Mucosa of stomach (tissue), 1 donor: Measurements from ENCODE around the gene MEIS2.

Experiments used
- H3K27me3 ChIP-seq: one replicate; pipeline ENCODE4 v1.7.0; 2013; ENCODE audit warnings: mild to moderate bottlenecking, low read length; ENCODE audit not compliant: control insufficient read depth, insufficient read depth
- H3K36me3 ChIP-seq: one replicate; pipeline ENCODE4 v1.7.0; 2013; ENCODE audit warnings: low read length; ENCODE audit not compliant: control insufficient read depth, insufficient read depth
- H3K4me1 ChIP-seq: one replicate; pipeline ENCODE4 v1.7.0; 2013; ENCODE audit warnings: mild to moderate bottlenecking, low read length; ENCODE audit not compliant: control insufficient read depth, insufficient read depth
- H3K4me3 ChIP-seq: one replicate; pipeline ENCODE4 v1.7.0; 2013; ENCODE audit warnings: low read length
- H3K9ac ChIP-seq: one replicate; pipeline ENCODE4 v1.7.0; 2013; ENCODE audit warnings: mild to moderate bottlenecking, low read length, moderate library complexity
- H3K9me3 ChIP-seq: one replicate; pipeline ENCODE4 v1.7.0; 2013; ENCODE audit warnings: mild to moderate bottlenecking, low read length, moderate library complexity; ENCODE audit not compliant: control insufficient read depth
- donor health status: Pancreatic carcinoma.

MEIS2 gene

DNA sequence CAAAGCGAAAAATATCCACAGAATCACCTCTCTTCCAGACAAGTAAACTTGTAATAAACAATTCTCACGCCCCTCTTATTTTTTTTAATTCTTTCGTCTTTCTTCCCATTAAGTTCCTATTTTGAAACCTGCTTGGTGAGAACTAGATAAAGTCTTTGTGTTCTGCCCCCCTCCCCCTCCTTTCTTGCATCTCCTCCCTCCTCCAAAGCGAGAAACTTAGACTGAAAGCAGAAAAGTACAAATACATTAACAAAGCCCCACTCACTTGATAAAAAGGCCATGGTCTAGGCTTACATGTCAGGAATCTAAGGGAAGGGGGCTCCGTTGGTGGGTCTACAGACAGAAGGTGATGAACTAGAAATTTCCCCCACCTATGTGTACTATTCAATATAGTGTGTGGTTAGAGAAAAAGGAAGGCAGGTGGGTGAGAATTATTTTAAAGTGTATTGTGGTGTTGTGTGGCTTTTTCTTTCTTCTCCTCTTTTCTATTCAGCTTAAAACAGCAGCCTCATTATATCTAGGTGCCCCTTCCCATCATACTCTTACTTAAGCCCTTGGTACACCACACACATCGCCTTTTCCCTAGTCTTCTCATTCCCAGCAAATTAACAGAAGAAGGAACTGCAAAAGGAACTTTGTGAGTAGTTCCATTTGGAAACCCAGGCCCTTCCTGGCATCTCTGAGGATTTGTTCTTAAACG, 215.3 kb downstream of the MEIS2 start:
- Histone ChIP-seq H3K27me3 (peaks cover 56% of the 10 kb centered on the region), H3K9ac (no peak overlapping the region), H3K36me3 (no peaks in the 10 kb centered on the region), H3K4me1 (peaks cover 19% of the 10 kb centered on the region), H3K9me3 (no peaks in the 10 kb centered on the region), H3K4me3 (no peak overlapping the region)

- Histone ChIP-seq H3K9me3 (no peaks in the 10 kb centered on the region), H3K27me3 (peaks cover 60% of the 10 kb centered on the region), H3K9ac (no peak overlapping the region), H3K4me1 (peaks cover 18% of the 10 kb centered on the region), H3K36me3 (no peaks in the 10 kb centered on the region), H3K4me3 (no peak overlapping the region)
Observed at GRCh38 chr15:36884518-36884875, 215.9 kb downstream of the MEIS2 start.

DNA sequence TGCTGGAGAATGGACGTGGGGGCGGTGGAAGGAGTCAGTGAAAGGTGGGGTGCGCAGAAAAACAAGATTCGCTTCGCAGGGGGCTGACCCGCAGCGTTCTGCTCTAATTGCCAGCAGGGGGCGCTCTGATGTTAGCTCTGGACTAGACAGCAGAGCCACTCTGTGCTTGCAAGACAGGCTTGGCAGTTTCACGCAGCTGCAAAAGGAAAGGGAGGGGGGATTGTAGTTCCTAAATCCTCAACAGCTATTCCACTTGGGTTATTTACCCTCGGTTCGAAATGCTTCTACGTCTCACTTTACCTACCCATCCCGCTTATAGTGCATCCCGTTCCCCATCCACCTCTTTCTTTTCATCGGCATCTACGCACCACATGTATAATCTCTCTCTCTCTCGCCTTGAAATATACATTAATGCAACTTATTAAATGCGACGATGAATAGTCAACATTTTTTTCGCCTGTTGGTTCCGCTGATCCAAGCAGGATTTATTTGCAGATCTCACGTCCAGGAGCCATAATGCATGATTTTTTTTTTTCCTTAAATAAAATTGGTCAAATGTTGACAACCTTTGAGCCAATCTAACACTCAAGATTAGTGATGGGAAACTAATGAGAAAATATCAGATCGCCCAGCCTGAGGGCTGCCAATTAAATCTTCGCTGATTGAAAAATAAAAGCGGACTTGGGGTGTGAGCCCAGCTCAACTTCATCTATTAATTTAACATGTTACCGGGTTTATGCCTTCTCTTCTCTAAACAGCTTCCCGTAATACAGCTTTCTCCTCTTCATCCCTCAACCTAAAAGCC, 216.4 kb downstream of the MEIS2 start:
- H3K36me3 ChIP-seq = no peaks in the 10 kb centered on the region
- H3K4me3 ChIP-seq = peak overlapping the region; percentile 56
- H3K27me3 ChIP-seq = peaks cover 64% of the 10 kb centered on the region
- H3K9ac ChIP-seq = no peak overlapping the region
- peaks cover 13% of the 10 kb centered on the region for H3K4me1 ChIP-seq
- no peaks in the 10 kb centered on the region for H3K9me3 ChIP-seq

- Histone ChIP-seq H3K4me1 (no peaks in the 10 kb centered on the region), H3K9me3 (no peaks in the 10 kb centered on the region), H3K9ac (no peak overlapping the region), H3K36me3 (no peaks in the 10 kb centered on the region), H3K4me3 (peak overlapping the region; percentile 56), H3K27me3 (peaks cover 60% of the 10 kb centered on the region)
Observed at GRCh38 chr15:36882487-36883131, 217.7 kb downstream of the MEIS2 start.

- Histone ChIP-seq H3K9me3 (no peaks in the 10 kb centered on the region), H3K36me3 (no peaks in the 10 kb centered on the region), H3K4me1 (no peaks in the 10 kb centered on the region), H3K4me3 (no peak overlapping the region), H3K9ac (no peak overlapping the region), H3K27me3 (peaks cover 54% of the 10 kb centered on the region)
Observed at GRCh38 chr15:36882056-36882455, 218.3 kb downstream of the MEIS2 start.

DNA sequence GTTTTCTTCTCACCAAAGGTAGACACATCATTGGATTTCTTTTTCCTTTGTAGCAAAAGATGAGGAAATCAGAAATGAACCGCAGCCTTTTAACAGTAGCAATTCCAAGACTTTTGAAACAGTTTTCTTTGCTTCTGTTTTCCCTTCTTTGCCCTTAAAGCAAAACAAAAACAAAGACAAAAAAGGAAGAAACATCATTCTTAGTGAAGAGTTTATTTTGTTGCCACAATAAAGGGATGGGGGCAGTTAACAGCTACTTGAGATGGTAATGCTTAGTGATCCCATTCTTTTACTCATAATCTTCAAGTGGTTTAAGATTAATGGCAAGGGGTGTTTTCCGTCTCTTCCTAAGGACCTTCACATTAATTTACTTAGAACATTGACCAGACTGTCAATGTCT, 218.8 kb downstream of the MEIS2 start:
- Histone ChIP-seq H3K9me3 (no peaks in the 10 kb centered on the region), H3K27me3 (peaks cover 51% of the 10 kb centered on the region), H3K4me1 (no peaks in the 10 kb centered on the region), H3K9ac (no peak overlapping the region), H3K36me3 (no peaks in the 10 kb centered on the region), H3K4me3 (no peak overlapping the region)

DNA sequence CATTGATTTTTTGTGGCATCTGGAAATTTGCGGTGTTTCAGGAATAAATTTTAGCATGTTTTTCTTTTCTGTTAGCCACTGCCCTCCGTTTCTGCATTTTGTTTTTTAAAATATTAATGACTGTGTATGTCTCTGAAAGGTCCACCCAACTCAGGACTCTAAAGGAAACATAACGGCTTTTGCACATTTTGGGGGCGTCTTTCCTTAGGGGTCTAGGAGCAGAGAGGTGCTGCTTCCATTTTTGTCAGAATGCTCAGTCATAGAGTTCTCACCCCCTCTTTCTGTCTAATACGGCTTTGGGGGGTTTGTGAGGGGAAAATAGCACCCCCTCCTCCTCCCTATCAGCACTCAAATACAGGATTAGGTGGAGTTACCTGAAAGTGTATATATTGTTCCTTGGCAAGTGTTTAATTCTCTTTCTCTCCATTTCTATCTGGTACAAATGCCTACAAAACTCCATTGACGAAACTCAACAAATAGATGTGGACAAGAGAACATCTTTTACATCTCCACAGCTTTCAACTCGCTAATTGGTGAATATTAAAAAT, 219.4 kb downstream of the MEIS2 start:
- peaks cover 47% of the 10 kb centered on the region for H3K27me3 ChIP-seq

GRCh38 chr15:36880224-36880912, 220.0 kb downstream of the MEIS2 start:
- peaks cover 45% of the 10 kb centered on the region for H3K27me3 ChIP-seq
- no peaks in the 10 kb centered on the region for H3K36me3 ChIP-seq
- H3K9ac ChIP-seq = no peak overlapping the region
- no peak overlapping the region for H3K4me3 ChIP-seq
- H3K9me3 ChIP-seq = no peaks in the 10 kb centered on the region
- peaks cover 5% of the 10 kb centered on the region for H3K4me1 ChIP-seq

More for the DNA sequence above, 219.4 kb downstream of the MEIS2 start:
- Histone ChIP-seq H3K9me3 (no peaks in the 10 kb centered on the region), H3K36me3 (no peaks in the 10 kb centered on the region), H3K4me1 (peaks cover under 1% of the 10 kb centered on the region), H3K4me3 (no peak overlapping the region), H3K9ac (no peak overlapping the region)

GRCh38 chr15:36879568-36880222, 220.7 kb downstream of the MEIS2 start:
- H3K36me3 ChIP-seq = no peaks in the 10 kb centered on the region
- H3K4me1 ChIP-seq = peaks cover 5% of the 10 kb centered on the region
- H3K4me3 ChIP-seq = no peak overlapping the region
- no peak overlapping the region for H3K9ac ChIP-seq
- no peaks in the 10 kb centered on the region for H3K9me3 ChIP-seq
- peaks cover 41% of the 10 kb centered on the region for H3K27me3 ChIP-seq

DNA sequence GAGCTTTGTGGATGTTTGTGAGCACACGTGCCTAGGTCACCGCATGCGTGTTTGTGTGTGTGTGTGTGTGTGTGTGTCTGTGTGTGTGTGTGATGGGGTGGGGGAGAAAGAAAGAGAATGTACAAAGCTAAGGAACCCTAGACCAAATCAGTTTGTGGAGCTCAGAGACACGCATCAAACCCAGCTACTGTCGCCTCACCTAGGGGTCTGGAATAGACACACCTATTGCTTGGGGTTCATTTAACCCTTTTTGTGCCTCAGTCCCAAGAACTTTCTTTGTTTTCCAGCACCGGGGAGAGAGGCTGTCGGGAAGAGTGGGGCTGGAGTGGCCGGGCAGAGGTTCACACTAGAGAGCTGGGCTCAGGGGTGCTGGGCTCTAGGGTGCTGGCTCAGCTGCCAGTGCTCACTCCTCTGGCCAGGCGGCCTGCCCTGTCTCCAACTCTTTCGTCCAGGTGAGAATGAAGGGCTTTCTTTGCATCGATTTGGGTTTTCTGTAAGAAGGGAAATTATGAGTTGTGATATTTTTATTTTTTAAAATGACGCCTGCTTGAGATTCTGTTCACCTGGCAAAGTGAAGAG, 221.6 kb downstream of the MEIS2 start:
- Histone ChIP-seq H3K27me3 (peaks cover 41% of the 10 kb centered on the region), H3K4me1 (peaks cover 5% of the 10 kb centered on the region), H3K4me3 (no peak overlapping the region), H3K36me3 (no peaks in the 10 kb centered on the region), H3K9me3 (no peaks in the 10 kb centered on the region), H3K9ac (no peak overlapping the region)
